Measurements from ENCODE around the gene PACS1.
A peak's percentile ranks its signal among the peaks of the same experiment; 100 is the strongest.

Gene PACS1

DNA sequence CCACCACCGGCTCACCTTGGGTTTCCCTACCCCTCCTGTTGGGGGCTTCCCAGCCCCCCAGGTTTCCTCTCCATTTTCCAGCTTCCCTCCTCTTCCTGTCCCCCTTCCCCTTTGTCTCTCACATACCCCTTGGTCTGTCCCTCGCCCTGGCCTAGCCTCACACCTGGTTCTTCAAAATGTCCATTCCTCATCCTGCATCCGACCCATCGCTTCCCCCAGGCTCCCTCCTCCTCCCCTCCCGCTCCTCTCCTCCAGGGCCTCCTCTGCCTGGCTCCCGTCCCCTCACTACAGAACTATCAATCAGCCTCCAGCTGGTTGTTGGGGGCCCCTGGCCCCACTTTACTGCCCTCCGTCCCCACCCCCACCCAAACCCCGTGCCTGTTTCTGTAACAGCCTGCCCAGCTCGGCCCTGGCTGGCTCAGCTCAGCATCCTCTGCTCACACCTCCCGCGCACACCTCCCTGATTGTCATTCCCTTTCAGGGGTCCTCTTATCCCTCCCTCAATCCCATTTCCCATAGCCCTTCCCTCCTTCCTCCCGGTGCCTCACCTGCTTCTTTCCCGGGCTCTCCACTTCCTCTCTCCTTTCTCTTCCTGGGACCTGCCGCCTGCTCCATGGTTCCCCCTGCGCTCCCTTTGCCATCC, 209.1 kb downstream of the PACS1 start:
- no peak for DNase-seq

DNA sequence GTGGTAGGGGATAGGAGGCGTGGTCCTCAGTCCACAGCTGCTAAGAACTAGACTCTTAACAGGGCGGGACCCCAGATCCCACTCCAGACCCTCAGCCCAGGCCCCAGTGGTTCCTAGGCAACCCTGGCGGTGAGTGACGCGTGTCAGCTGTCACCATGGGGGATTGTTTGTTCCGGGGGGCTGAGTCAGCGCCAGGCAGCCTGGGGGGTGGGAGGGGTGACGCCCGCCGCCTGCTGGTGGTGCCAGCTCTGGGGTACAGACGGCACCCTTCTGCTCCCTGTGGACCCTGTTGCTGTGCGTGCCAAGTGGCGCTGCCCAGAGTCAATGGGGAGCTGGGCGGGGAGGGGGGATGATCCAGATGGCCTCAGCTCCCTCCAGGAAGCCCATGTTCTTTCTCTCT, 210.4 kb downstream of the PACS1 start:
- no peak for DNase-seq

DNA sequence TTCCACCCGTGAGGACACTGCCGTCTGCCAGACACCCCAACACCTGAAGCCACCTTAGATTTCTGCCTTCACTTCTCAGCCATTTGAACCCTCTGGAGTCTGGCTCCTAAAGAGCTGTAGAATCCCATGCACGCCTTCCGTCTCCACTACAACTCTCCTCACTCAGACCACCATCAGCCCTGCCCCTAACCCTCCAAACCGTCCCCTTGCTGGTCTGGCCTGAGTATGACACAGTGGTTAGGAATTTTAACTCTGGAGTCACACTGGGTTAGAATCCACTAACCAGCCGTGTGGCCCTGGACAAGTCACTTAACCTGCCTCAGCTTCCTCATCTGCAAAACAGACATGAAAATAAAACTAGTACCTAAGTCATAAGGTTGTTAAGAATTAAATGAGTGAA, 210.9 kb downstream of the PACS1 start:
- no peak for DNase-seq

DNA sequence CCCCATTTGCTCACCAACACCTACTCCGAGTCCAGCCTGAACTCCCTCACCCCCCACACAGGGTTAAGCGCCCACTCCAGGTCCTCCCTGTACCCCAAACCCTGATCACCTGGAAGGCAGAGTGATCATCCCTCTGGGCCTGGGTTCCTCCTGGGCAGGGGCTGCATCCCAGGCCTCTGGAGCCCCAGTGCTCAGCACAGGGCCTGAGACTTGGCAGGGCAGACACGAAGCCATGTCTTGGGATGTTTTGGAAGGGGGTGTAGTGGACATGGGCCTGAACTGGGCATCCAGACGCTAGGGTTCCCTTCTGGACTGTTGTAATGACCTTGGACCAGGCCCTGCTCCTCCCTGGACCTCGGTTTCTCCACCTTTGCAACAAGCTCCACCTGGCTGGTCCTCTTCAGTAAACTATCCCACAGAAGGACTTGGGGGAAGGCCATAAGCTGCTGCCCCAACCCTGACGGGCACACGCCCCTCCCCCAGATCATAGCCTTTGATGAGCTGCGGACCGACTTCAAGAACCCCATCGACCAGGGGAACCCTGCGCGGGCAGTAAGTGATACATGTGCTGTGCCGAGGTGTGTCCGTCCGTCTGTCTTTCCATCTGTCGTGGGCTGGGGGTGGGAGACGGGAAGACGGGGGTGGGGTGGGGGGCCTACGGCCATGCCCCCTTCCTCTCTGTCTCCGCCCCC, 211.8 kb downstream of the PACS1 start:
- DNase-seq, result no peak

DNA sequence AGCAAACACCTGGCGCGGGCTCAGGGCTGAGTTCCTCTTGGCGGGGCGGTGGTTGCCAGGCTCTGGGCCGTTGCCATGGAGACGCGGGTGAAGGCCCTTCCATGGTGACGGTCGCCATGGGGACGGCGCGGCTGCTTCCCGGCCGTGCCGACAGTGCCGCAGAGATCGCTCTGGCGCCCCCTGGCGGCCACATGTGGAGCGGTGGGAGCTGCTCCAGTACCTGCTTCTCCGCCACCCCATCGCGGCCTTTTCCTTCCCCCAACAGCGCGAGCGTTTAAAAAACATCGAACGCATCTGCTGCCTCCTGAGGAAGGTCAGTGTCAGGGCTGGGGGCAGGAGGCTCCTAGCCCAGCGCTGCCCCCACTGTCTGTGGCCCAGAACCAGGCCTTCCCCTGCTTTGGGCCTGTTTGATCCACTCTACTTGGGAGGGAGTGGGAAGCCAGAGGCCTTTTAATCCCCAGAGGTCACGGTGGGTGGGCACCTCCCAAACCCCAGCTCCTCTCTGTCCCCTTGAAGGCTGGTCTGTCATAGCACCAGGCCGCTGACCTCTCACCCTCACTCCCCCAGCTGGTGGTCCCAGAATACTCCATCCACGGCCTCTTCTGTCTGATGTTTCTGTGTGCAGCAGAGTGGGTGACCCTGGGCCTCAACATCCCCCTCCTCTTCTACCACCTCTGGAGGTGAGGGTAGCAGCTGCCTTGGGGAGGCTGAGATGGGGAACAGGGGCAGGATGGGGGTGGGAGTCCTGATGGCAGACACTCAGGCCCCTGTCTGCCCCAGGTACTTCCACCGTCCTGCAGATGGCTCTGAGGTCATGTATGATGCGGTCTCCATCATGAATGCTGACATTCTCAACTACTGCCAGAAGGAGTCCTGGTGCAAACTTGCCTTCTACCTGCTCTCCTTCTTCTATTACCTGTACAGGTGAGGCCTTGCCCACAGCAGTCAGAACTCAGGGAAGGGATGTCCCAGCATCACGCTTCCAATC, 212.7 kb downstream of the PACS1 start:
- DNase-seq, result peak; percentile 99

DNA sequence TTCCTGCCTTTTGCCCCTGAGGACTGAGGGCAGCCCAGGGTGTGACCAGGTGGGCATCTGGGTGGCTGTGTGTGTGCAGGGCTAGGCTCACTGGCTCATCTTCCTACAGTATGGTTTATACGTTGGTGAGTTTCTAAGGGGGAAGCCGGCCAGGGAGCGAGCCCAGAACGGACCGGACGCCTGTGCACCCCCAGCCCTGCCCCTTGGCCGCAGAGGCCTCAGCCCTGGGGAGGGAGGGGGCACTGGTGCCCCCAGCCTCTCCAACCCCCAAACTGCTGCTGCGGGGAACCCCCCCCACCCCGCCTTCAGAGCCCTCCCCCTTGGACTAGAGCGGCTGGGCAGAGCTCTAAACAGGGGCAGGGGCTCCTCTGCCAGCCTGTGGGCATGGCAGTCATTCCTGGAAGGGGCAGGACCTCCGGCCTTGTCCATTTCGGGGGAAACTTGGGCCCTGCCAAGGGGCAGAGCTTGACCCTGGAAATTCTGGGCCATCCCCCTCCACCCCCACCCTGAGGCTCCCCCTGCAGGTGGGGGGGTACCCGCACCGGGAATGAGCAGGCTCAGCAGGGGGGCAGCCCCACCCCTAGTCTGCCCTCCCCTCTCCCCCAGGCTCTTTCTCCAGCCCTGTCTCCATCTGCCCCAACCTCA, 213.5 kb downstream of the PACS1 start:
- no peak for DNase-seq

DNA sequence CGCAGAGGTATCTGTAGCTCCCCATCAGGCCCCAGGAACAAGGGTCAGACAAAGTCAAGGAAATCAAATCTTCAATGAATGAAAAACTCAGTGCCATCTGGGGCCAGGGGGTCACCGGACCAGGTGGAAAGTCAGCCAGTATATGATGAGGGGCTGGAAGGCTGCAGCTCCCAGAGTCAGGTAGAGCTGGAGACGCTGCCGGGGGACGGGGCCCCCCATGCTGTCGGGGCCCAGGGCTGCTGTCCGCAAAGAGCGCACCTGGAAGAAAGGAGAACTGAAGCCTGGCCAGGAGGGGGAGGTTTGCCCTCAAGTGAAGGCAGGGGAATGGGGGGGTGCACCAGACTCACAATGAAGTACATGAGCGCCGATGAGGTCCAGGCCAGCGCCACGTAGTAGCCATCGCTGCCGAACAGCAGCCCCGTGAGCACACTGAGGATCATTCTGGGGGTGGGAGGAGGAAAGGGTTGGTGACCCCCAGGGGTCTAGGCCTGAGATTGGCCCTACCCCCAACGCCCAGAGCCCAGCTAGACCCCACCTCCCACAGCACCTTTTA, 214.5 kb downstream of the PACS1 start:
- DNase-seq, result no peak

DNA sequence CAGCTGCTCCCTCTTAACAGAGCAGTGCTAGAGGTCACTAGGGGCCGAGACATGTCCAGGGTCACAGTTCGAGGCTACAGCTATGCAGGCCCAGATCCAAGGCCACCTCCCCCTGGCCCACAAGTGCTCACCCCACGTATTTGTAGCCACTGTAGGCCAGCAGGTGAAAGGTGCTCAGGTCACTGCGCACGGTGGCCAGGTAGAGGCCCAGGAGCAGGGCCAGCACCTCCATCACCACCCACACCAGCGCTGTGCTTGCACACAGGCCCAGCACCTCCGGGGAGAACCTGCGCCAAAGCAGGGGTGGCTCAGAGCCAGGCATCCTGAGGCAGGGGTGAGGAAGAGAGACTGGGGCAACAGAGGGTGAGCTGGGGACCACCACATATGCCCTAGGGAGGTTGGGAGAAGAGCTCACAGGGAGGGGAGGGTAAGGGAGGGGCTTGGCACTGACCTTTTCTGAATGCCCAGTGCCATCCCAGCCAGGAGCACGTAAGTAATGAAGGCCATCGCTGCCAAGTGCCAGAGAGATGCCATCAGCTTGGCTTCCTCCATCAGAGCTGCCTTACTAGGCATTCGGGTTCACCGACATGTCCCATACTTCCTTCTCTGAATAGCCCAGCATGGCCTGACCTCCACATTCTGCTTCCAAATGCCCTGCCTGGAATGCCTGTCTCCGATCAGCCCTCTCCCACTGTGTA, 215.3 kb downstream of the PACS1 start:
- no peak for DNase-seq

DNA sequence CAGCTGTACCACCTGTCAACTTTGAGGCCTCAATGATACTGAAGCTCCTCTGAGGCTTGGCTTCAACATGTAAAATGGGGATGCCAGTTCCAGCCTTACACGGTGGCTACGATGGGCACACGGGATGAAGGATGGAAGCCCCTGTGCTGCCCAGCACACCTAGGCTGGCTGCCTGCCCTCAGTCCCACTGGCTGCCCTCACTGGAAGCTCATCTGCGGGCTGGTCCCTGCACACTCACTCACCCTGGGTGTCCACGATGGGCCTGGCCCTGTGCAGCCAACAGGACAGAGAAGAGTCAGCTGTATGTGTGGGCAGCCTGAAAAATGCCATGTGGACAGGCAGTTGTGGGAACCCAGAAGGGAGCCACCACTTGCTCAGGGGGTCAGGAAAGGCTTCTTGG, 216.6 kb downstream of the PACS1 start:
- DNase-seq, result no peak

DNA sequence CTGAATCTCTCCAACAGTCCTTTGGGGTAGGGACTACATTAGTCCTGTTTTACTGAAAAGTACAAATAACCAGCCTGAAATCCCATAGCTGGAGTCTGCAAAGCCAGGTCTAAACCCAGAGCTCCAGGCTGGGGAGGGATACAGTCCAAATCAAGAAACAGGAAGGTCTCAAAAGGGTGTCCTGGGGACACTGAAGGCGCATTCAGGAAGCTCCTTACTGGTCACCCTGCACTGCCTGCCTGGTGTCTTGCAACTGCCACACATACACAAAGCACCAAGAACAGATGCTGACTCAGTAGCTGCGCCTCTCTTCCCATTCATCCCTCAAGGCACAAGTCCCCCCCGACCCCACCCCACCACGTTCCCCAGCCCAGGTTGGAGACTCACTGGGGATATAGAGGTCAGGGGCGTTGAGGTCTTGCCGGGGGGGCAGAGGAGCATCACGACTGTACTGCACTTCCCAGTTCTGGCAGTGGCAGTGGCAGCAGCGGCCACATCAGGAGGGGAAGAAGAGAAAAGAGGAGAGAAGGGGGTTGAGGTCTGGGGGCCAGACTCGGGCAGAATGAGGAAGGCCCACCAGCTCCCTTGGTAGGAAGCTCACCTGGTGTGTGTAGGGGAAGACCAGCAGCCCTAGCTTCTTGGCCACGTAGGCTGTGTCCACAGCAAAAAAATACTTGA, 217.3 kb downstream of the PACS1 start:
- DNase-seq, result no peak

DNA sequence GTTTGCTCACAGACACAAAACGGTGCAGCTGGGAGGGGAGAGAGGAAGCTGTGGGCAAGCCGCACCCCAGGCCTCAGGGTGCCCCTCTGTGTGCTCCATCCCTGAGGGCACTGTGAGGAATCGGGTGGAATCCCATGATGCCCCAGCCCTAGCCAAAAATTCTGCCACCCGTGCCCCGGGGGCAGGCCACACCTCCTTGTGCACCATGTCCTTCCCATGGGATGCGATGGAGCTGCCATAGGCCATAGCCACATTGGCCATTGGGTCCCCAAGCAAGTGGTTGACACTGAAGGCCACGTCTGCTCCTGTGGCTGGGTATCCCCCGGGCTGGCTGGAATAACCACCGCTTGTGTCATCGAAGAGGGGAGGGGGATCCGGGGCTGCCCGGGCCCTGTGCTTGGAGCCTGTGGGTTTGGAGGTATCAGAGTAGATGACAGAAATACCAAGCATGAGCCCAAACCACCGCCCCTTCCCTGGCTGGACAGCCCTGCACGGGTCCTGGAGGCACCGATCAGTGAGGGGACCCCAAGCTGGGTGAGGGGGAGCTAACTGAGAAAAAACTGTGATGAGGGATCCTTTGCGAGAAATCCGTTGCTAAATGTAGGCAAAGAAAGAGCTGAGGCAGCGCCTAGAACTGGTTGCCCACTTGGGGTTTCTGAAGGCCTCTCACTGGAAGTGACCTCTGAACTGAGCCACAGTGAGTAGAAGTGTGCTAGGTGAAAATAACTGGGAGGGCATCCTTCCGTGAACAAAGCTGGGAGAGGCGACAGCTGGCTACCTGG, 218.0 kb downstream of the PACS1 start:
- no peak for DNase-seq

DNA sequence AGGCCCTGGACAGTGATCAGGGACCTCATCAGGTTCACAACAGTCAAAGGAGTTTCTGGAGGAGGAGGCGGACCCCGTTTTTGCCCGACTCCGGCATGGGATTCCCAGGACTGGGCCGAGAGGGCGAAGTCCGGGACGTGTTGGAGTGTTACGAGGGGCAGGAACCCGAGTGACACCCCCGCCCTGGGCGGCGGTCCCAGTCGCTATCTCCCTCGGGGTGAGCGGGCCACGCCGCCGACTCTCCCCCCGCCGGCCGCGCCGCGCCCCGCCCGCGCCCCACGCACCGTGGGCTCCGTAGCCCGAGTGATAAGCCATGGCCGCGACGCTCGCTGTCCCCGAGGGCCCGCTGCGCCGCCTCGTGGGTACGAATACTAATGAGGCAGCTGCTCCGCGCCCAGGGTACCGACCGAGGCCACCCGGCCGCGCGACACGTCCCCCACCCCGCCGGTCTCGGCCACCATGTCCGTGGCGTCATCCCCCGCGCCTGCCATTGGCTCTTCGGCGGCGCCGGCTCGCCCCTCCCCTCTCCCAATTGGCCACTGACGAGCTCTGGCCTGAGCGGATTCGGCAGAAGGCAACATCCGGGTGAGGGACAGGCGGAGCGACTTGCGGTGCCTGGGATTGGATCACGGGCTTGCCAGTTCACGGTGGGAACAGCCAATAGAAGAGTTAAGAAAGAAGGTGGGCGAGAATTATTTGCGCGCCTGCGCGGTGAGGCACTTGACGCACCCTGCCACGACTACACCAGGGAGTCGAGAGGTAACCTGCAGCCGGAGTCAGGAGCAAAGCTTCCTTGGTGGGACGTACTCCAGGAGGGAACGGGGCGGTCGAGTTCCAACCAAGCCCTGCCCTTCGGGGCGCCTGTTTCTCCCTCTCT, 218.8 kb downstream of the PACS1 start, which contains the start of gene YIF1A:
TSS of gene YIF1A (minus strand) at position 473 of the 877 bp plus-strand sequence. CDS start at position 315, 158 bp downstream.
- peak; percentile 95 for DNase-seq

DNA sequence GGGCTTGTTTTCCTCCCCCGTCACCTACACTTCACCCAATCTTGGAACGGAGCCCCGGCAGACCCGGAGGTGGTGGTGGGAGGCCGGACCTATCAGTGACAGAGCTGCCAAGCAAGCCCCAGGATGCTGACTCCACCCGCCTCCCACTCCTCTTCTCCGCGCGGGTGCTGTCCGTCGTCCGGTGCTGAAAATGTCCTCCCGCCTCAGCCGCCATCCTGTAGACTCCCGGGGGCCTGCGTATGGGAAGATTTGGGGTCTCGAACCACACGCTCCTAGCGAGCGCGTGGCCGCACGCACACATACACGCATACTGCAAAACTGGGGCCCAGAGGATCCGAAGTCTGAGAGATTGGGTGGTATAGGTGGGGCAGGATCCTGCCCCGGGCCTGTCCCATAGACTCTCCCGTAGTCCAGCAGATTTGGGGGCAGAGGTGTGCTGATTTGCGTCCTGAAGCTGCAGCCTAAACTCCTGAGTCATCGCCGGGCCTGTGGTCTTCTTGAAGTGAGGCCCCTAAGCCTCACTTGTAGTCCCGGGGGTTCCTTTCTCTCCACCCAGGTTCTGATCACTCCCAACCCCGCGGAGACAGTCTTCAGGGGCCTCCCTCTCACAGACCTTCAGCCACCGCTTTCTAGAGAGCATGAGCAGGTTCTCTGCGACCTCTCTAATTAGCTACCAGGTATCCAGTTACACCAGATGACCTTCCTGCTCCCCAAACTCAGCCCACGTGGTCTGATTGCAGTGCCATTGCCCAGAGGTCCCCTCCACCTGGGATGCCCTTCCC, 219.7 kb downstream of the PACS1 start:
- no peak for DNase-seq

DNA sequence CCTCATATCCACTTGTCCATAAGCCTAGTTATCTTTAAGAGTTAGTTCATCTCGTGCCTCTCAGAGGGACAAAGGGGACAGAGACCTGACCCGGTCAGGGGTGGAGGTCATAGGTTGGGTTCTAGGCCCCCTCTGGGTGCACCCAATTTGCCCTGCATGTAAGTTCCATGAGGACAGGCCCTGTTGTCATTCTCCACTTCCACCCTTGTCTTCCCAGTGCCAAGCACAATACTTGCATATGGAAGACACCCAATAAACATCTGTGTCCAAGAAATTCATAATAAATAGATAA, 220.2 kb downstream of the PACS1 start:
- no peak for DNase-seq

DNA sequence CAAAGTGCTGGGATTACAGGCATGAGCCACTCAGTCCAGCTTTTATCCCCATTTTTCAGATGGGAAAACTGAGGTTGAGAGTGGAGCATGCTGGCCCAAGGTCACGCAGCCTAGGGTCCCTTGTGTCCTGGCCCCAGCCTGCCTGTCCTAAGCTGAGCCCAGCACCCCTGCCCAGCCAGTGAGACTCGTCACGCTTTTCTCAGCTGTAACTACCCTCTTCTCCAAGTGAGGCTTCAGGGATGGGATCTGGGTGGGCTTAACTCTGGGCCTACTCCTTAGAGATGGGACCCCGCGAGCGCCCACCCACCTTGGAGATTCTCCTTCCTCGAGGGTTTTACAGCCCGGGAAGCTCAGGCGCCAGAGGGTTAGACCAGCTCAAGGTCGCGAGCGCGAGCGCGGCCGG, 221.2 kb downstream of the PACS1 start:
- DNase-seq, result no peak

DNA sequence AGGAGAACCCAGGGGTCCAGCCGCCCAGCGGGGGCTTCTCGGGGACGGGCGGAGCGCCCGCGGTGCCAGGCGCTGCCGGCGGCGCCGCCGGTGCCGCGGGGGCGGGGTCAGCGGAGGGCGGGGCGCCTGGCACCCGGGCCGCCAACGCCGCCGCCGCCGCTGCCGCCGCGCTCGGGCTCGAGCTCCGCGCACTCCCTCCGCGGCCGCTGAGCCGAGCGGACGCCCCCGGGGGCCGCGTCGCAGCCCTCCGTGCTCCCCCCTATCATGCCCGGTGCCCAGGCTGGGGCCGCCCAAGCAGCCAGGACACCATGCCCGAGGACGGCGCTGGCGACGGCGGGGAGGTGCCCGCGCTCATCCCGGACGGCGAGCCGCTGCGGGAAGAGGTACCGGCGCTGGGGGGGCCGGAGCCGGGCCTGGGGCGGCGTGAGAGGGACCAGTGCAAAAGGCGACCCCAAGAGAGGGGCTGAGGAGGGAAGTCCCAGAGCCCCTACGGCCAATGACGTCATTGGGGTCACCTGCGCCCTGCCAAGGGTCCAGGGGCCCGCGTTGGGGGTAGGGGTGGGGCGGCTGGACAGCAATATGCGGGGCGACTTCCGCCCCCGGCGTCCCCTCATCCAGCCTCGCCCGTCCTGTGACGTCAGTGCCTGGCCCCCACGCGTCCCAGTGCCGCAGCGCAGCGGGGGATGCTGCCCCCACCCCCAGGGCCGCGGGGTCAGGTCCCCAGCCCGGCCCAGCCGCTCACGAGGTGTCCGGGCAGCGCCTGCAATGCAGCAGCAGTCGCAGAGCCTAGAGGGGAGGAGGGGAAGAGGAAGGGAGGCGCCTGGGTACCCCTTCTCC, 221.9 kb downstream of the PACS1 start, which contains the start of gene TMEM151A:
TSS of gene TMEM151A (plus strand) at position 189 of the 837 bp plus-strand sequence. CDS start at position 309, 120 bp downstream.
- peak; percentile 51 for DNase-seq

DNA sequence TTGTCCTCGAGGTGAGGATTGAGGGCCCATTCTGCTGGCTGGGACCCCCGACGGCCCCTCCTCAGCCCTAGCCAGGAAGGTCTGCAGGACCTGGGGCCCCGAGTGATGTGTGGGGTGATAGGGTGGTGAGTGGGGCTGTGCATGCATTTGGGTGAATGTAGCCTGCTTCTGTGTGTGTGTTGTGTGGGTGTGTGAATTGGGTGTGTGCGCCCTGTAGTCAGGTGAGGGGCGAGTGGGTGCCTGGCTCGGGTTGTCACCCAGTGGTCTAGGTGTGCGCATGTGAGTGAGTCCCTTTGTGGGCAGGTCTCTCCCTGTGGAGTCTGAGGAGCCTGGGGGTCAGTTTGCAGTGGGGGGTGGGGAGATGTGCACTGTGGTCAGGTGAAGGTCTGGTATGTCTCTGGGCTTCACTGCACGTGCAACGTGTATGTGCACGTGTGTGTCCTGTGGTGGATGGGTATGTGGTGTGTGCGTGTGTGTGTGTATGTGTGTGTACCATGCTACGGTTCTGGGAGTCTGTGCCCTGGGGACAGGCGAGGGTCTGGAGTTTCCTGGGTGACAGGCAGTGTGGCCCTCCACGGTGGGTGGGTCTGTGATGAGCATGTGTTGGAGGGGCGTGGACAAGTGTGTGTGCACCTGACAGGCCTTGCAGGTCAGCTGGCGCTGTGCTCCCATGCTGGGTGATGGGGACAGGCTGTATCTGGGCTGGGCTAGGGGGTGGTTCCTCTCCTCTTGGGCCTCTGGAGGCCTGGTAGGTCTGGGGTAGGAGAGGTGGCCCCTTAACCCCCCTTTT, 222.7 kb downstream of the PACS1 start:
- DNase-seq, result no peak
